DMS153 (cell line): ENCODE results near the gene NES.

Source experiments
- DNase-seq: peaks from one replicate; lab custom pipeline; 2025; lab: John Stamatoyannopoulos, UW

NES gene

GRCh38 chr1:156680056-156680455 is 2.8 kb upstream of the NES start:
- DNase-seq = no peak

- DNase-seq = peak; percentile 38
Observed at GRCh38 chr1:156677616-156678596, 699 bp upstream of the NES start.

- DNase-seq = no peak
Observed at GRCh38 chr1:156676114-156676819, 940 bp downstream of the NES start.

GRCh38 chr1:156675210-156676113 is 1.7 kb downstream of the NES start:
- no peak for DNase-seq

GRCh38 chr1:156673387-156674121 is 3.7 kb downstream of the NES start:
- DNase-seq = no peak

GRCh38 chr1:156671804-156672203 is 5.4 kb downstream of the NES start:
- DNase-seq = no peak

GRCh38 chr1:156670791-156671190 is 6.4 kb downstream of the NES start:
- DNase-seq = no peak

- no peak for DNase-seq
Observed at GRCh38 chr1:156670359-156670758, 6.8 kb downstream of the NES start.

GRCh38 chr1:156669794-156670193 is 7.4 kb downstream of the NES start:
- DNase-seq = no peak

GRCh38 chr1:156668801-156669637 is 8.2 kb downstream of the NES start:
- no peak for DNase-seq

- DNase-seq = no peak
Observed at GRCh38 chr1:156667968-156668709, 9.1 kb downstream of the NES start.

GRCh38 chr1:156667610-156667967 is 9.6 kb downstream of the NES start:
- no peak for DNase-seq

- no peak for DNase-seq
Observed at GRCh38 chr1:156666862-156667609, 10.2 kb downstream of the NES start.

GRCh38 chr1:156665539-156665938 is 11.7 kb downstream of the NES start:
- DNase-seq = no peak

GRCh38 chr1:156664767-156665411 is 12.3 kb downstream of the NES start:
- DNase-seq = no peak

GRCh38 chr1:156664046-156664766 is 13.0 kb downstream of the NES start:
- DNase-seq = no peak

- no peak for DNase-seq
Observed at GRCh38 chr1:156663178-156663577, 14.0 kb downstream of the NES start.

GRCh38 chr1:156662800-156663055 is 14.5 kb downstream of the NES start:
- DNase-seq = no peak
